Fibroblast of the aortic adventitia (primary cell): ENCODE results near the gene SULT1A2. TPM values are rescaled to one million over a fixed set of nuclear protein-coding genes. Genes with fewer than 3 reads are reported as not detected.
"Not testable (repeated sequence)": the region's sequence is repeated elsewhere in the genome, so short reads cannot be mapped to it uniquely, and the experiment has no call there.

Experiments
- DNase-seq: peaks from one replicate; pipeline ENCODE4 v3.0.0-alpha.2; 2010; ENCODE audit warnings: low read depth
- H3K4me3 ChIP-seq: 2 replicates; pipeline ENCODE4 v1.5.1; 2011; ENCODE audit warnings: low read depth, mild to moderate bottlenecking, control low read depth, low read length, moderate library complexity
- total RNA-seq: library from RNA; depleted of rRNA; stranded (reverse); fragments of >200 nt; gene quantifications from 2 replicates; pipeline ENCODE4 v1.2.3, GENCODE V29; 2012; ENCODE audit warnings: low replicate concordance
- TF ChIP-seq, protein P1 (sequence below): IDR thresholded peaks from 2 replicates; pipeline ENCODE4 v1.5.1; 2011; ENCODE audit warnings: mild to moderate bottlenecking, low read length, control low read depth, inconsistent platforms; ENCODE audit not compliant: insufficient read depth

Gene SULT1A2
- total RNA-seq, 1 donor: not detected

- TF ChIP-seq, protein P1, sequence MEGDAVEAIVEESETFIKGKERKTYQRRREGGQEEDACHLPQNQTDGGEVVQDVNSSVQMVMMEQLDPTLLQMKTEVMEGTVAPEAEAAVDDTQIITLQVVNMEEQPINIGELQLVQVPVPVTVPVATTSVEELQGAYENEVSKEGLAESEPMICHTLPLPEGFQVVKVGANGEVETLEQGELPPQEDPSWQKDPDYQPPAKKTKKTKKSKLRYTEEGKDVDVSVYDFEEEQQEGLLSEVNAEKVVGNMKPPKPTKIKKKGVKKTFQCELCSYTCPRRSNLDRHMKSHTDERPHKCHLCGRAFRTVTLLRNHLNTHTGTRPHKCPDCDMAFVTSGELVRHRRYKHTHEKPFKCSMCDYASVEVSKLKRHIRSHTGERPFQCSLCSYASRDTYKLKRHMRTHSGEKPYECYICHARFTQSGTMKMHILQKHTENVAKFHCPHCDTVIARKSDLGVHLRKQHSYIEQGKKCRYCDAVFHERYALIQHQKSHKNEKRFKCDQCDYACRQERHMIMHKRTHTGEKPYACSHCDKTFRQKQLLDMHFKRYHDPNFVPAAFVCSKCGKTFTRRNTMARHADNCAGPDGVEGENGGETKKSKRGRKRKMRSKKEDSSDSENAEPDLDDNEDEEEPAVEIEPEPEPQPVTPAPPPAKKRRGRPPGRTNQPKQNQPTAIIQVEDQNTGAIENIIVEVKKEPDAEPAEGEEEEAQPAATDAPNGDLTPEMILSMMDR: no peak
- no peak for DNase-seq
Measured at GRCh38 chr16:28573738-28574718, 22.8 kb downstream of the SULT1A2 start.

DNA sequence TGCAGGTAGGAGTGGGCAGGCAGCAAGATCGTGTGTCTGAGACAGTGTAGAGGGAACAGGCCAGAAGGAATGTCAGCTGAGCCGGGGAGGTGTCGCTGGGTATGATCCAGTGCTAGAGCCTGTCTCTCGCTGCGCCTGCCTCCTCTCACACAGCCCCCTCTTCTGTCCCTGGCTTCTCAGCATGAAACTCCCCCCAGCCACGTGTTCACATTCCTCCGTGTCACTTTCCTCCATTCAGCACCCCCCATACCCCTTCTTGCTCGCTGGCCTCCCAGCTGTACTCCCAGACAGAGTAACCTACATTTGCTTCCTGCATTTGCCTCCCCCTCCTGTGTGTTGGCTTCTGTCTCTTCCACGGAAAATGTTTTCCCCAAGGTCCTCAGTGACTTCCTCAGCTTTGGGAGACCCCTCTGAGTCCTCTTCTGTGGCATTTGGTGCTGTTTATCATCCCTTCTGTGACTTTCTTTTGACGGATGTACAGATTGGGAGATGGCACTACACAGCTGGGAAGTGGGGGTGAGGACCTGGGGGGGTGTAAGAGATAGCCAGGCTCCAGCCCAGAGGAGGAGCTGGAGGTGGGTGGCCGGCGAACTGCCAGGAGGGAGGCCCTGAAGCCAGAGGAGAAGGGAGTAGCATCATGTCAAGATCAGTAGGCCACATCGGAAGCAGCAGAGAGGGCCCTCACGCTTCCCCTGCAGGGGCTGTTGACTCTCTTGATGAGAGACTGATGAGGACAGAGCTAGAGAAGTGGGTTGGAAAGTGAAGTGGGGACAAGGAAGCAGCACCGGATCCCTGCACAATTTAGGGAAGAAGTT is 23.9 kb downstream of the SULT1A2 start:
- H3K4me3 ChIP-seq: no peak overlapping the region
- DNase-seq: peak; percentile 4
- TF ChIP-seq, protein P1: no peak

More at GRCh38 chr16:28573738-28574718, 22.8 kb downstream of the SULT1A2 start:
- H3K4me3 ChIP-seq: no peak overlapping the region

DNA sequence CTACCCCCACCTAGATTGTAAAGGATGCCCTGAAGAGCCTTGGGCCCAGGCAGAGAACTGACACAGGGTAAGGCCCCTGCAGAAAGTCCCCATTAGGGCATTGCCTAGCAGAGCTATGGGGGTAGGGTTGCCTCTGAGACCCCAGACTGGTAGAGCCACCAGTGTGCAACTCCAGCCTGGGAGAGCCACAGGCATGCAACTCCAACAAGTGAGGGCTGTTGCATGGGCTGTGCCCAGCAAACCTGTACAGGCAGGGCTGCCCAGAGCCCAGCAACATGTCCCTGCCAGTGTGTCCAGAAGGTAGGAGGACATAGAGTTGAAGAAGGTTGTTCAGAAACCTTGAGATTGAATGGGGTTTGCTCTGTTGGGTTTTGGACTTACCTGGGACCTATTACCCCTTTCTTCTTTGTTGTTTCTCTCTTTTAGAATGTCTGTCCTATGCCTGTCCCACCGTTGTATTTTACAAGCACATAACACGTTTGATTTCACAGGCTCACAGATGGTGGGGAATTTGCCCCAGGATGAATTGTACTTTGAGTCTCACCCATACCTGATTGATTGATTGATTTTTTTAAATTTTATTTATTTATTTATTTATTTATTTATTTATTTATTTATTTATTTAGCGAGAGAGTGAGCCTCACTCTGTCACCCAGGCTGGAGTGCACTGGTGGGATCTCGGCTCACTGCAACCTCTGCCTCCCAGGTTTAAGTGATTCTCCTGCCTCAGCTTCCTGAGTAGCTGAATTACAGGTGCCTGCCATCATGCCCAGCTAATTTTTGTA is 26.7 kb downstream of the SULT1A2 start:
- H3K4me3 ChIP-seq: no peak overlapping the region
- TF ChIP-seq, protein P1: no peak
- no peak for DNase-seq

DNA sequence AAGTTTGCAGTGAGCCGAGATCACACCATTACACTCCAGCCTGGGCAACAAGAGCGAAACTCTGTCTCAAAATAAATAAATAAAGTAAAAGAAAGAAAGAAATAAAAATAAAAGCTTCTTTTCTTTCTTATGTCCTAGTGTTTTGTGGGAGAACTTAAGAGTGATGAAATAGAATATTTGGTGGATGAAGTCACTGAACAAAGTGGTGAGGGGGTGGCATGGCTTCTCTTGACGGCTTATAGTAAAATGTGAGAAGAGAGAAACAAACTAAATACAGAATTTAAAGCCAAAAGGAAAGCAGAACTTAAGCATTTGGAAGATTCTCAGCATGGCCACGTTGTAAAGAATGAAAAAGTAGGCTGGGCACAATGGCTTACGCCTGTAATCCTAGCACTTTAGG is 27.8 kb downstream of the SULT1A2 start:
- DNase-seq: peak; percentile 19

DNA sequence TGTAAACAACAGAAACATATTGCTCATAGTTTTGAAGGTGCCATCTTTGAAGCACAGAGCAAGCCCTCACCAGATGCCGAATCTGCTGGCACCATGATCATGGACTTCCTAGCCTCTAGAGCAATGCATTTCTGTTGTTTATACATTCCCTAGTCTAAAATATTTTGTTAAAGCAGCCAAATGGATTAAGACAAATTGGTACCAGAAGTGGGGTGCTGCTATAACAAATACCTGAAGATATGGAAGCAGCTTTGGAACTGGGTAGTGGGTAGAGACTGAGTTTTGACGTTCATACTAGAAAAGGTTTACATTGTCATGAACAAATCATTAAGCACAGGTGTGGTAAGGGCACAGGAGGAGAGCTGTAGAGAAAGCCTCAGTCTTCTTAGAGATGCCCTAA is 29.6 kb downstream of the SULT1A2 start:
- DNase-seq: no peak
- no peak overlapping the region for H3K4me3 ChIP-seq
- TF ChIP-seq, protein P1: no peak

More for the DNA sequence above, 27.8 kb downstream of the SULT1A2 start:
- TF ChIP-seq, protein P1: no peak
- H3K4me3 ChIP-seq: no peak overlapping the region

DNA sequence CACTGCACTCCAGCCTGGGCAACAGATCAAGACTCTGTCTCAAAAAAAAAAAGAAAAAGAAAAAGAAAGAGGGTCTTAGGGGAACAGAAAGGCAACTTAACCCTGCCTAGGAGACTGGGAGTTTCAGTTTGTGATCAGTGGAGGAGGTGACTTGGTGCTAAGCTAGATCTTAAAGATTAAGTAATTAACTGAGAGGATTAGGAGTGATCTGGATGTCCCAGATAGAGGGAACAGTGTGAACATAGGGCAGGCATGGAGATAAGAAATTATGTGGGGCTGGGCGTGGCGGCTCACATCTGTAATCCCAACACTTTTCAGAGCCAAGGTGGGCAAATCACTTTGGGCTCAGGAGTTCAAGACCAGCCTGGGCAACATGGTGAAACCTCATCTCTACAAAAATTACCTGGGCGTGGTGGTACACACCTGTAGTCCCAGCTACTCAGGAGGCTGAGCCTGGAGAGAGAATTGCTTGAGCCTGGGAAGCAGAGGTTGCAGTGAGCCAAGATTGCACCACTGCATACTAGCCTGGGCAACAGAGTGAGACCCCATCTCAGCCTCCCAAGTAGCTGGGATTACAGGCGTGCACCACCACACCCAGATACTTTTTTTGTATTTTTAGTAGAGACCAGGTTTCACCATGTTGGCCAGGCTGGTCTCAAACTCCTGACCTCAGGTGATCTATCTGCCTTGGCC is 30.5 kb downstream of the SULT1A2 start:
- not testable (repeated sequence) for H3K4me3 ChIP-seq, DNase-seq
